ENCODE data around the gene XNDC1N.

DNA sequence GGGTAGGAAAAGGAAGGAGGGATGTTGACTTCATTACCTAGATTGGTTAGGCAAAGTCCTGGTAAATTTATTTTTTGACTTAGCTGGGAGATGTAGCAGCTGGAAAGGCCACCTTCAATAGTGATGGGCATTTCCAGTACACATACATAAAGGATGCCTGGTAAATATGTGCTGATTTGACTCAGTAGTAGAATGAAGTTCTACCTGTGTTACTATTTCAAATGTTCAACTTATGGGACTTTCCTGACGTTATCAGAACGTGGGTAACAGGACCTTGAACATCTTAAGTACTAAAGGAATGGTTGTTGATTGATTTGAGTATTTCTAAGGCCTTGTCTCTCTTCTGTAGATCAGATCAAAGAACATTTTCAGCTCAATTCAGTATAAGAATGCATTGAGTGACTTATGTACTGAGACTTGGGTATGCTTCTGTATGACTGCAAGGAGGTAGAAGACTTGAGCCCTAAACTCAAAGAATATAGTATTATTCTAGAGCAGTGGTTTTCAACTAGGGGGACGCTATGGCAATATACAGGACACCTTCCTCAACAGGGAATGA is 27.6 kb upstream of the XNDC1N start:
- TF ChIP-seq, protein P1, sequence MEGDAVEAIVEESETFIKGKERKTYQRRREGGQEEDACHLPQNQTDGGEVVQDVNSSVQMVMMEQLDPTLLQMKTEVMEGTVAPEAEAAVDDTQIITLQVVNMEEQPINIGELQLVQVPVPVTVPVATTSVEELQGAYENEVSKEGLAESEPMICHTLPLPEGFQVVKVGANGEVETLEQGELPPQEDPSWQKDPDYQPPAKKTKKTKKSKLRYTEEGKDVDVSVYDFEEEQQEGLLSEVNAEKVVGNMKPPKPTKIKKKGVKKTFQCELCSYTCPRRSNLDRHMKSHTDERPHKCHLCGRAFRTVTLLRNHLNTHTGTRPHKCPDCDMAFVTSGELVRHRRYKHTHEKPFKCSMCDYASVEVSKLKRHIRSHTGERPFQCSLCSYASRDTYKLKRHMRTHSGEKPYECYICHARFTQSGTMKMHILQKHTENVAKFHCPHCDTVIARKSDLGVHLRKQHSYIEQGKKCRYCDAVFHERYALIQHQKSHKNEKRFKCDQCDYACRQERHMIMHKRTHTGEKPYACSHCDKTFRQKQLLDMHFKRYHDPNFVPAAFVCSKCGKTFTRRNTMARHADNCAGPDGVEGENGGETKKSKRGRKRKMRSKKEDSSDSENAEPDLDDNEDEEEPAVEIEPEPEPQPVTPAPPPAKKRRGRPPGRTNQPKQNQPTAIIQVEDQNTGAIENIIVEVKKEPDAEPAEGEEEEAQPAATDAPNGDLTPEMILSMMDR (IDR thresholded peaks at IDR 0.05; ENCODE audit: low read length), result no peak
- TF ChIP-seq EZH2 (IDR thresholded peaks at IDR 0.05; ENCODE audit: borderline replicate concordance, low read length), result no peak

Measured in OCI-LY1 (cell line).